GM18873 (cell line): Measurements from ENCODE around the gene RASL12.
"Not testable (repeated sequence)": the region's sequence is repeated elsewhere in the genome, so short reads cannot be mapped to it uniquely, and the experiment has no call there.

Source experiments
- ATAC-seq: cut with Tn5 transposase; IDR thresholded peaks from one replicate; pipeline ENCODE4 v1.9.1; 2021; ENCODE audit warnings: mild to moderate bottlenecking, moderate library complexity, moderate number of reproducible peaks; ENCODE audit not compliant: unreplicated experiment, low FRiP score

The RASL12 gene, protein sequence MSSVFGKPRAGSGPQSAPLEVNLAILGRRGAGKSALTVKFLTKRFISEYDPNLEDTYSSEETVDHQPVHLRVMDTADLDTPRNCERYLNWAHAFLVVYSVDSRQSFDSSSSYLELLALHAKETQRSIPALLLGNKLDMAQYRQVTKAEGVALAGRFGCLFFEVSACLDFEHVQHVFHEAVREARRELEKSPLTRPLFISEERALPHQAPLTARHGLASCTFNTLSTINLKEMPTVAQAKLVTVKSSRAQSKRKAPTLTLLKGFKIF

DNA sequence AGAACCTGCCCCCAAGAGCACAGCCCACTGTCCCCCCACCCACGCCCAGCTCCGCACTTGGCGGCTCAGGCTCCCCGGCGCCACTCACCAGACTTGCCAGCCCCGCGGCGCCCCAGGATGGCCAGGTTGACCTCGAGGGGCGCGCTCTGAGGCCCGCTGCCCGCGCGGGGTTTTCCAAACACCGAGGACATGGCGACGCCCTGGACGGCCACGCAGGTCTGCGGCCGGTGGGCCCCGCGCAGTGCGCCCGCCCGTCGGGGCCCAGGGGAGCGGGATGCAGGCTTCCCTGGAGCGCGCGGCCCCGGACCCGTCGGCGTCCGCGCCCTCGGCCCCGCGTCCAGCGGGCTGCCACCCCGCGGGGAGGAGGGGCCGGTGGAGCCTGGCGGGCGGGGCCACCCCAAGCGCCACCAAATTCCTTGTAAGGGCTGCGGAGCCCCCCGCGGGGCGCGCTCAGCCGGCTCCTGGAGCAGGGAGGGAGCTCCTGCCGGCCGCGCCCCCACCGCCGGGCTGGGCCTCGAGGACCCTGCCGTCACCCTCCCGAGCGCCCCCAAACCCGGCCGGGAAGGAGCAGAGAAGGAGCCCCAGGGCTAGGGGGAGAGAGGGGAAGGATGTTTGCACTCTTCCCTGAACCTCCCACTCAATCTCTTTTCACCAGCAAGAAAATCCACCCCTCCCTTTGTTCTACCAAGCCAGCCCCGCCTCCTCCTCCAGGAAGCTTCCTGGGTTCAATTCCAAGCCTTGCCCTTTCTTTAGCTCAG lies at the start of gene RASL12:
Gene RASL12, minus strand, starts transcription at position 347 of the 758 bp plus-strand sequence. Its CDS starts 156 bp downstream, at position 191.
- ATAC-seq = no peak

DNA sequence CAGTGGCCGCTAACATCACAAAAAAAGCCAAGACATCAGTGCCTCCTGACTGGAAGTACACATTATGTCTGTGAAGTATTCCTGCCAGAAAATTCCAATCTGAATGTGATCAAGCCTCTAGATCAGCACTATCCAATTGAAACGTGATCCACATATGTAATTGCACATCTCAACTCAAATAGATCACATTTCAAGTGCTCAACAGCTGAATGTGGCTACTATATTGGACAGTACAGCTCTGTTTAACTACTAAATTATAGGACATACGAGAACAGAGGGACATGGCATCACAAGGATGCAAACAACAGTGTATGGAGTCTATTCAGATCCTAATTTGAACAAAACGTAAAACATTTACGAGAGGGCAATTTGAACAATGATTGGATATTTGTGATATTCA lies 47.8 kb upstream of the RASL12 start:
- no peak for ATAC-seq

DNA sequence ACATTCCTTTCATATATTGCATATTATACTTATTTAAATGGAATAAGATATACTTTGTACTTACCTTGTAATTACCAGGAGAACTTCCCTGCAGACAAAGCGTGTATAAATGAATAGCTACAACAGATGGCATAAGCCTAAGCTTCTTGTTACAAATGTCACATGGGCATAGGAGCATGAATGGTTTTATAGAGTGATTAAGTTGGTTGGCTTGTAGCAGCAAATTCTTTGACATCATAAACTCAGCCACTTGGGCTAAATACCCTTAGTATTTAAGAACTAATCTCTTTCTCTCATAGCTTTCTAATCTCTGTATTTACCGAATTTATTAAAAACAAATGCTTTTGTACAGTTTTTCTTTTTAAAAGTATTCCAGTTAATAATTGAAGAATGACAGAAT lies 47.3 kb upstream of the RASL12 start, which contains the start of gene UBAP1L:
Gene UBAP1L, minus strand, starts transcription at position 115 of the 400 bp plus-strand sequence. CDS start 8,985 bp downstream, outside the sequence.
- no peak for ATAC-seq

DNA sequence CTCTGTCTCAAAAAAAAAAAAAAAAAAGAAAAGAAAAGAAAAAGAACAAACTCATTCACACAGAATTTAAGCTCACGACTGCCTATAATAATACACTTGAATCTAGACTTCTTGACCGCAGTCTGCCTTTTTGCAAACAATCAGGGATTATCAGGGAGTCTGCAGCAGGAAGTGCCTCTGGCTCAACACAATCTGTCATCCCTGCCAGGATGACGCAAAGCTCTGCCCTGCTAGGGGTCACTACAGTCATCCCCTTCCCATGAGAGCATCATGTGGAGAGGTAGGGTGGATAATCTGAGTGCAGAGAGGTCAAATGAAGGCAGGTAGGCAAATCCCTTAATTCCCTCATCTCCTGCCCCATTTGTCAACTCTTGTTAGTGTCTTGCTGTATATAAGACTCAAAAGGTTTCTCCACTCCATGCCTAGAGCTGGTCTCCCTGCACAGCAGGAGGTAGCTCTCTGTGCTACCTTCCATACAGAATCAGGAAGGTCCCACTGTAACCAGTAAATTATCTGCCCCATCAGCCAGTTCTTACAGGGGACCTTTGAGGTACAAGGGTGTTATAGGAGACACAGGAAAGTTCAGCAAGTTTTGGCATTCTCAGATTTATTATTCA lies 43.0 kb upstream of the RASL12 start:
- no peak for ATAC-seq

DNA sequence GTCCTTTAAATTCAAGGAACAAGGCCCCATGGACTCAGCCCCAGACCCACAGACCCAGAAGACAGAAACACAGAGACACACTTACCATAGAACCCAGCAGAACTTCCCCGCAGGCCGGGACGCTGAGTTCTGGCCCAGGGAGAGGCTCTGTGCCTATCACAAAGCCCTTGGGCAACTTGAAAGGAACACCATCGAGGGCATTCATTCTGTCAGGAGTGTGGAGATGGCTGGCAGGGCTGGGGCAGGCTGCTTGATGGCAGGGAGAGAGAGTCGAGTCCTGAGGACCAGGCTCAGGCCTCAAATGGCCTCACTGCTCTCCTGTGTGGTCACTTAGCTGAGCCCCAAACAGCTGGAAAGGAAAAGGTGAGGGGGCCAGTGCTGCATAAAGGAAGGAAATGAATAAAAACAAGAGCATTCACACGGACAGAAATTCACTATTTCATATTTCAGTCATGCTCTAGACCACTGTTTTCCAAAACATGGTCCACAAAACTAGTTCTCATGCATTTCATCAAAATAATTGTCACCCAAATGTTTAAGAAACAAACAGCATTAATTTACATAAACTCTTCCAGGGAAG lies 38.3 kb upstream of the RASL12 start:
- ATAC-seq = no peak

DNA sequence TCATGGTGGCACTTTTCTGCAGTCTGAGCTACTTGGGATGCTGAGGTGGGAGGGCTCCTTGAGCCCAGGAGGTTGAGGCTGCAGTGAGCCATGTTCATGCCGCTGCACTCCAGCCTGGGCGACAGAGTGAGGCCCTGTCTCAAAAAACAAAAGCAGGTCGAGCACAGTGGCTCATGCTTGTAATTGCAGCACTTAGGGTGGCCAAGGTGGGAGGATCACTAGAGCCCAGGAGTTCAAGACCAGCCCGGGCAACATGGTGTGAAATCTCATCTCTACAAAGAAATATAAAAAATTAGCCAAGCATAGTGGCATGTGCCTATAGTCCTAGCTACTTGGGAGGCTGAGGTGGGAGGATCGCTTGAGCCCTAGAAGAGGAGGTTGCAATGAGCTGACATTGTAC lies 37.2 kb upstream of the RASL12 start:
- no peak for ATAC-seq

DNA sequence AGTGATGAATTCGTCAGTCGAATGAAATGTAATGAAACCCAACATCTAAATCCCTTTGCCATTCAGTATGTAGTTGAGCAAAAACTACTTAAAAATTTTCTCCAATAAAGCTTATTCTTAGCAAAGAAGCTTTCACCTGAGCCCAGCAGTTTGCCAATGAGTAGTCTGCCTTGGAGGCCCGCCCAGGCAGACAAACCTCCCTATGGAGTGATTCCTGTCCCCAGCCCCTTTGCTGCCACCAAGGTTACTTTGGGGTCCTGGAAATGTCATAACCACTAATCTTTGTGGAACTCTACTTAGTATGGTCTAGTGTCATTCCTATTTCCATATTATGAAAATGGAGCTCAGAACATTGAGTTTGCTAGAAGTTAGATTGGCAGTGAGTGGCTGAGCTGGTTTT lies 35.1 kb upstream of the RASL12 start:
- ATAC-seq = no peak

DNA sequence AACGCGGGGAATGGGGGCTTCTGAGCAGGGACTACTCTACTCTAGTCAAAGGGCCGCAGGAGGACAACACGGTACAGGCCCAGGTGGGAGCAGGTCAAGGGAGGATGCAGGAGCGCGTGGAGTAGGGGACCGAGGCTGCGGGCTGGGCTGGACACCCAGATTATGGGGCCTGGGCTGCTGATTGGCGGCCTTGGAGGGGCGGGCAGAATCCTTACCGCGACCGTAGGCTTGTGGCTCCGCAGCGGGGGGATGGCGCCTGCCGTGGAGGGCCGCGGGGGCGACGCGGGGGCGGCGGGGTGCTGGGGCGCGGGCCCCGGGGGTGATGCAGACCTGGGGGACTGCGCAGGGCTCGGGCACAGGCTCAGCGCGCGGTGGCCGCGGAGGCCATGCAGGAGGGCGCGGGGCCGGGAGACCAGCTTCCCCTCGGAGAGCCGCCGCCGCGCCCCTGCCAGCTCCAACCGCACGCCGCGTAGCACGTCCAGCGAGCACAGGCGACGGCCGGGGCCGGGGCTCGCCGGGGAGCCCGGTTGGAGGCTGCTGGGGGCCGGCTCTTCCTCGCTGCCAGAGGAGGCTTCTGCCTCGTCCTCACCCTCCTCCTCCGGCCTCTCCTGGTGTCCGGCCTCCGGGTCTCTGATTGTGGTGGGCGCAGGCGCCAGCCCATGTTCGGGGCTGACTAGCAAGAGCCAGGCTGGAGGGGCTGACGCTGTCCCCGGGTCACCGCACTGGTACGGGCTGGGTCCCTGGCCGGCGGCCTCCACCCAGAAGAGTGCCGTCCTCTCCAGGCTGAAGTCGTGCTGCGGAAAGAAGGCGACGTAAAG lies 34.3 kb upstream of the RASL12 start:
- no peak for ATAC-seq

DNA sequence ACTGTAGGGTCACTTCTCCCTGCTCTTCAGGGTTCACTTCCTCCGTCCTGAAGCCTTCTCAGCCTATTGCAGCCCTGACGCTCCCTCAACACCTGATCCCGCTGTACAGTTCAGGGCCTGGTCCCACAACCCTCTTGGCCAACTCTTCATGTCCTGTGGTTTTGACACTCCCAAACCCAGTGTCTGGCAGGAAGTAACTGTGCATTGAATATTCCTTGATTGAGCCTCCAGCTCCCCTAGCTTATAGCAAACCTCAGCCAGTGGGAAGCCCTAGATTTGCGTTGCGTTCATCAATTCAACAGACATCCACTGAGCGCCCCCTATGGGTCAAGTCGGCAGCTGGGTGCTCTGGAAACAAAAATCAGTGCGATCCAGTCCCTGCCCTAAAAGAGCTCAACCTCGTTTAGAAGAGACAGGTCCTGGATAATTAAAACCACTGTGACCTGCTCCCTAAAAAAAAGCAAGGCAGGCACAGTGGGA lies 33.7 kb upstream of the RASL12 start:
- no peak for ATAC-seq

DNA sequence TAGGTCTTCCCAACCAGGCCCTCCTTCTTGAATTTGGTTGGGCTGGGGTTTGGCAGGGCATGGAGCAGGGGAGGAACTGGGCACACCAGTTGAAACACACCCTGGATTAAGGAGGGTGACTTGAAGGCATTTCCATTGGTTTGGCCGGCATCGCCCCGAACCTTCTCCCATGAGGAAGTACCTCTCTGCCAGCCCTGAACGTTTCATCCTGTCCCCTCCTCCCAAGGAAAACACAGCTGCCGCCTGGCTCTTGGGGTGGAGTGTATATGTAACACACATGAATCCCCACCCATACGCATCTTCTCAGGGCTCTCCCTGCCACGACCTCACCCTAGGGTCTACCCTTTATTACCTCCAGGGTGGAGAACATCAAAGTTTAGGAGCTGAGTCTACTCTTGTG lies 32.7 kb upstream of the RASL12 start:
- ATAC-seq = no peak

DNA sequence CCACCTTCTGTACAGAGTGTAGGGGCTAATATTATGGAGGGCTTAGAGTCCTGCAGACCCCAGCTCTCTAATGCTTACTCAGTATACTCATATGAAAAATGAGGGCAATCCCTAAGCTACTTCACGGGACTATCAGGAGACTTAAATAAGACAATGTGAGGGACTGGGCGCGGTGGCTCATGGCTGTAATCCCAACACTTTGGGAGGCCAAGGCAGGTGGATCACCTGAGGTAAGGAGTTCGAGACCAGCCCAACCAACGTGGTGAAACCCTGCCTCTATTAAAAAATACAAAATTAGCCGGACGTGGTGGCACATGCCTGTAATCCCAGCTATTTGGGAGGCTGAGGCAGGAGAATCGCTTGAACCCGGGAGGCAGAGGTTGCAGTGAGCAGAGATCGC lies 32.0 kb upstream of the RASL12 start:
- ATAC-seq = not testable (repeated sequence)

DNA sequence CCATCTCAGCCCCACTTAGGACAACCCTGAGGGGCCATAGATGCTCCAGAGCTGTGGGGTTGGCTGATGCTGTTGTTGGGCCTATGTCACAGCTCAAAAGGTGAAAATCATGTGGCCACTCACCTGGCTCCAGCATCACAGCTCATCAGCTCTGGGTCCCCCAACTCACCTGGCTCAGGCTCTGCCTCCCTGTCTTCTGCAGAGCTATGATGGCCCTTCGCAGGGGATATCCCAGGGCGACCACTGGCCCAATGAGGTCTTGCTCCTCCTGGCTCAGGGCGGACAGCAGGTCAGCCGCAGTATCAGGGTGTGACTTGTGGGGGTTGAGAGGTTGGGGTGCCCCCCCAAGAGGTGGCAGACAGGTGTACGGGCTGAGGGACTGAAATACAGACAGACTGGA lies 31.5 kb upstream of the RASL12 start:
- ATAC-seq = no peak

DNA sequence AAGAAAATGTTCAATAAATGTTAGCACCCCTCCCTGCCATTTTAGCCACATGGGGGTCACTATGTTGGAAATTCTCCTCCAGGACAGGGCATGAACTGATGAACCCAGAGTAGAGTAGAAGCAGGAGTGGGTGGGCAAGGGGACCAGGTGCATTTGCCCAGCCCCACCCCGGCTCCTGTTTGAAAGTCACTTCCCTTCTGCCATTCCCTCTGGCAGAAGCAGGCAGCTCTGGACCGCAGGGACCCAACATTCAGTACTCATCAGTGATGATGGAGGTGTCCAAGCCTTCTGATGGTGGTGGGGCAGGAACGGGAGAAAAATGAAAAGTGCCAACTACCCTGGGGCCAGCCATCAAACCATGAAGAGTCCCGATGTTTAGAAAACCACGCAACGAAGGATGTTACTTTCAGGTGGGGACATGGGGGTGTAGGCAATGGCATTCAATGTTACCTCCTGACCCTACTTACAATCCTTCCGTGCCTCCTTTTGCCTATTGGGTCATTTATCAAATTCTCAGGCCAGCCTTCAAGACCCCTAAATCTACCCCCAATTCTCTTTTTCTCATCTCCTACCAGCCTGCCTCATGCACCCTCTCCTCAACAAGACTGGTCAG lies 30.0 kb upstream of the RASL12 start:
- ATAC-seq = no peak

DNA sequence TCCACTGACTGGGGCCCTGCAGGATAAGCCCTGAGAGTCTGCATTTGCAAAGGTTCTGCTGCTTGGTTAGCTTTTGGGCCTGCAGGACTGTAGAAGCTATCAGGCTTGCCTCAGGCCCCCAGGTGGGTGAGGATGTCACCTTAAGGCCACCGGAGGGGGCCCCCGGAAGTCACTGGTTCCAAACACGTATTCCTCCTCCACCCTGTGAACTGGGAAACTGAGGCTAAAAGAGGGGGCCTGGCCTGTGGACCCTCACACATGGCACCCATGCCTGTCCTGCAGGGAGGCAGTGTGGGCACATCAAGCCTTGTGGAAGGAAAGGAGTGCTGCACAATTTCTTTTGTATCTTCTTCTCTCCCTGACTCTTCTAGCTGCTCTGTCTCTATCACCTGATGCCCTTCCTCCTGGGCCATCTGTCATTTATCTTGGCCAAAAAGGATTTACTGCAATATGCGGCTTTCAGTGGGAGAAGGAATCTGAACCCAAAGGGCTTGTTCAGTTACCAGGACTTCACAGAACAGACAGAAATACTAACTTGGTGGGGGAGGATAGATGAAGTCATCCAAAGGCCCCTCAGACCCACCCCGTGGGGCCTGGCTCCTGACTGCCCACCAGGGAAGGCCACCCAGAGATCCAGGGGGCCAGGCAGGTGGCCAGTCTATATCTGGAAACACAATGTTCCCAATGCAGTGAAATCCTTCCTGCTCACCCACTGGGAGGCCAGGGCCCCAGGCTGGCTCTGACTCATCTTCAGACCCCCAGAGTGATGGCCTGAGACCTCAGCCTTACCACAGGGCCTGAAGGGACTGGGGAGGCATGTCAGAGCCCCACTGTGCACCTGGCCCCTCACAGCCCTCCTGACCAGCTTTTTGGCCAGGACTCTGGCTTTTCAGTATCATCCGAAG lies 28.9 kb upstream of the RASL12 start:
- no peak for ATAC-seq

DNA sequence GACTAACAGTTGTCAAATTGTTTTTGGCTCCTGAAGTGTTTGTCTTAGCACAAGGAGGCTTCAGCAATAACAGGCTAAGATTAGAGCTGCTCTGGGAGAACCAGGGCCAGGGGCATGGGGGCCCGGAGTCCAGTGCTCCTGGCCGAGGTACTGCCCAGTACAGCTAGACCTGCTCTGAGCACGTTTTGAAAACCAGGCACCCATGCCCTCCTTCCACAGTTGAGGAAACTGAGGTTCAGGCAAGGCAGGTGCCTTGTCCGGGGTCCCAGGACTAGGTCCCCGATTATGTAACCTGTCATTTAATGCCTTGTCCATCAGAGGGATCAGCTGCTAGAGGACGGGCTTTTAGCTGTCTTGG lies 27.9 kb upstream of the RASL12 start:
- ATAC-seq = no peak

DNA sequence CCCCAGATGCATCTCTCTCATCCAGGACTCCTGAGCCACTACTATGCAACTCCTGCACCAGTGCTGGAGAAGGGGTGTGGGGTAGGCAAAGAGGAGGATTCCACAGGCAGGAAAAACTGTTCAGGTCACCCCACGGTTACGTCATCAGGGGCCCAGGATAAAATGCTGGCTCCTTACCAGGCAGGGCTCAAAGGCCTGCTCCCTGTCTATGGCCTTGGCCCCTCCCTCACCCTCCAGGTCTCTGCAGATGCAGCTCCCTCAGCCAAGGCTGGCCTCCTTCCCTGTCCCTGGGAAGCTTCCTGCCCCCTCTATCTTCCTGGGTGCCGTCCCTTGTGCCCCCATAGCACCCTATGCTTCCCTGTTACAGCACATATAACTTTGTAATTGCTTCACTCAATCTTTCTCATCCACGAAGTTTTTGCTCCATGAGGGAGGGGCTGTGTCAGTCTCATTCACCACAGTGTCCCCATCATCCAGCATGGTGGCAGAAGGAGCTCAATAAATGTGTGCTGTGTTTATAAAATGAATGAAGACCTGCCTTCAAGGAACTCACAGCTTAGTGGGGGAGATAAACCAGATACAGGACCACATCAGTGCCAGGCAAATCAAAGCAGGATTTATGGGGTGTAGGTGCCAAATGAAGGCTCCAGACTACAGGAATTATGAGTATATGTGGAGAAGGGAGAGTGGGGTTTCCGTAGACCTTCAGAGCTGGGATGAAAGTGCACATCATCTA lies 27.4 kb upstream of the RASL12 start:
- no peak for ATAC-seq

DNA sequence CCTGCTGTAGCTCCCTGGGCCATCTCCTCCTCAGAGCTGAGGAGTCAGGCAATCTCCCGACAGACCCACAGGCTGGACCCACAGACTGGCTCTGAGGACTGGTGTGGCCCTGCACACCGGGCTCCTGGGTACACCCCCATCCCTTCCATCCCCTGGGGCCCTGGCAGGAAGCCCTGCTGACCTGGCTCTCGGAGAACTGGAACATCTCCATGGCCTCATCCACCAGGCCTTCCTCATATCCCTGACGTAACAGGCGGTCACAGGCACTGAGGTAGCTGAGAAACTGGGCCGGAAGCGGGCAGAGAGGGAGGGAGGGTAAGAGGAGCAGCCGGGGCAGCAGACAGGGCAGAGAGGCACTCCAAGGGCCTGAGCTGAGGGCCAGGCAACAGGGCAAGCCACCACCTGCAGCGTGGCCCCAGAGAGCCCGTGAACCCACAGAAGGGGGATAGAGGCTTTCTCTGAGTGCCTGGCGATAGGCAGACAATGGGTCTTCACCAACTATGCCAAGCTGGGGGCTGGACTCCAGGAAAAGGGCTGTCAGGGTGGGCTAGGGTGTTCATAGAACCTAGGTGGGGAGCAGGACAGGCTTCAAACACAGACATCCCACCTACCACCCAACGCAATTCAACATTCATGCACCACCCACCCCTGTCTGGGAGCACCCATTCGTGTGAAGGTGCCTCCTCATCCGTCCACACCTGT lies 26.7 kb upstream of the RASL12 start:
- ATAC-seq = no peak

DNA sequence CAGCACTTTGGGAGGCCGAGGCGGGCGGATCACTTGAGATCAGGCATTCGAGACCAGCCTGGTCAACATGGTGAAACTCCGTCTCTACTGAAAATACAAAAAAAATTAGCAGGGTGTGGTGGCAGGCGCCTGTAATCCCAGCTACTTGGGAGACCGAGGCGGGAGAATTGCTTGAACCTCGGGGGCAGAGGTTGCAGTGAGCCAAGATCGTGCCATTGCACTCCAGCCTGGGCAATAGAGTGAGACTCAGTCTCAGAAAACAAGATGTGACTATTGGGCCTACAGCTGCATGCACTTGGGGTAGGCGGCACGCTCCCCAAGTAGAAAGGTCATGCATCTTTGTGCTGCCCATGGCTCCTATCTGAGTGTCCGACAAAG lies 26.0 kb upstream of the RASL12 start:
- ATAC-seq = not testable (repeated sequence)
